Stimulated activated effector memory CD8-positive, alpha-beta T cell treated with anti-CD3 and anti-CD28 coated beads, Interleukin-12 subunit alpha, Interleukin-12 subunit beta, amount 100 ng/mL, for 72 hours (primary cell): ENCODE data around the gene LOXL1.
A peak's percentile ranks its signal among the peaks of the same experiment; 100 is the strongest.
"Not testable (repeated sequence)": the region's sequence is repeated elsewhere in the genome, so short reads cannot be mapped to it uniquely, and the experiment has no call there.

Source experiments
- ATAC-seq: fragments of 150-1000 bp; cut with Tn5 transposase; 2 replicates; pipeline ENCODE4 v1.10.0; 2021
- DNase-seq, 2 donors: peaks; one replicate each; pipeline ENCODE4 v3.0.0; 2021 to 2022; ENCODE audit warnings: low spot score in 2 of 2
- H3K27ac Mint-ChIP-seq: one replicate; pipeline ENCODE4 v1.8.0; 2022; ENCODE audit warnings: mild to moderate bottlenecking, mixed read lengths
- H3K36me3 Mint-ChIP-seq: one replicate; pipeline ENCODE4 v1.8.0; 2022; ENCODE audit warnings: mild to moderate bottlenecking, mixed read lengths
- H3K4me1 Mint-ChIP-seq: one replicate; pipeline ENCODE4 v1.8.0; 2022; ENCODE audit warnings: mixed read lengths
- H3K4me3 Mint-ChIP-seq: one replicate; pipeline ENCODE4 v1.8.0; 2022; ENCODE audit warnings: mild to moderate bottlenecking, mixed read lengths
- H3K9me3 Mint-ChIP-seq: one replicate; pipeline ENCODE4 v1.8.0; 2022; ENCODE audit warnings: mixed read lengths

Gene LOXL1

DNA sequence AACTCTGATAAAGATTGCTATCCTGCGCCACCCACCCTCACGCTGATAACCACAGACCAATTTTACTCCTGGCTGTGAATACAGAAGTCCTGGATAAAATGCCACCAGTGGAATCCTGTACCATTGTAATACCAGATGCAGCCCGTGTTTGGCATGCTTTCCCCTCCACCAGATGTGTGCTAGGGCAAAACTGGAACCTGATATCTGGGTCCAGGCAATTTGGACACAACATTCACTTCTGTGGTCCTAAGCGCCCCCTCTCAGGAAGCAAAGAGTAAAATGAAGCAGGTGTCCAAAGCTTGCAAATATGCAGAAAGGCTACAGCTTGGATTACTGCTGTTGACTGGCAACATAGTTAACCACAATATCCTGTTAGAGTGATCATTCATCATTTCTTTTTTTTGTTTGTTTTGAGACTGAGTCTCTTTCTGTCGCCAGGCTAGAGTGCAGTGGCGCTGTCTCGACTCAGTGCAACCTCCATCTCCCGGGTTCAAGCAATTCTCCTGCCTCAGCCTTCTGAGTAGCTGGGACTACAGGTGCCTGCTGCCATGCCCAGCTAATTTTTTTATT is 32.8 kb downstream of the LOXL1 start:
- H3K27ac Mint-ChIP-seq, result peak overlapping the region; percentile 76
- H3K36me3 Mint-ChIP-seq, result no peaks in the 10 kb centered on the region
- peaks cover 24% of the 10 kb centered on the region for H3K4me1 Mint-ChIP-seq
- peak overlapping the region; percentile 18 for H3K4me3 Mint-ChIP-seq
- peak; percentile 93 for ATAC-seq
- no peak for DNase-seq
- no peaks in the 10 kb centered on the region for H3K9me3 Mint-ChIP-seq

DNA sequence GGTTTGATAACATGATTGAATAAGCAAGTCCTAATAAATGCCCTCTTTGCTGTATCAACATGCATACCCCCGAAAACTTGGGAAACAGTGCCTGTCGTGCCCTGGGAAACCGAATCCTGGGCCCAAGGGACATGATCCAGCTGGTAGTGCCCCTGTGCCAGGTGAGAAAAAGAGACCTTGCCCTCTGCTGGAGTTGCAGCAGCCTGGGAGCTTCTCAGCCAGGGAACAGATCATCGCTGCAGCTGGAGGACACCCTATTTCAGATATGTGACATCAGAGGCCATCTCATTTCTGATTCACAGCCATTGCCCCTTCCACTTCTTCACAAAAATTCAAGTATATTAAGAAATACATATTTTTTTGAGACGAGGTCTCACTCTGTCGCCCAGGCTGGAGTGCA is 33.5 kb downstream of the LOXL1 start:
- Mint-ChIP-seq H3K27ac (peak overlapping the region; percentile 76), H3K9me3 (no peaks in the 10 kb centered on the region), H3K4me3 (peak overlapping the region; percentile 18), H3K4me1 (peaks cover 28% of the 10 kb centered on the region), H3K36me3 (no peaks in the 10 kb centered on the region)
- DNase-seq (no peak), ATAC-seq (no peak)

DNA sequence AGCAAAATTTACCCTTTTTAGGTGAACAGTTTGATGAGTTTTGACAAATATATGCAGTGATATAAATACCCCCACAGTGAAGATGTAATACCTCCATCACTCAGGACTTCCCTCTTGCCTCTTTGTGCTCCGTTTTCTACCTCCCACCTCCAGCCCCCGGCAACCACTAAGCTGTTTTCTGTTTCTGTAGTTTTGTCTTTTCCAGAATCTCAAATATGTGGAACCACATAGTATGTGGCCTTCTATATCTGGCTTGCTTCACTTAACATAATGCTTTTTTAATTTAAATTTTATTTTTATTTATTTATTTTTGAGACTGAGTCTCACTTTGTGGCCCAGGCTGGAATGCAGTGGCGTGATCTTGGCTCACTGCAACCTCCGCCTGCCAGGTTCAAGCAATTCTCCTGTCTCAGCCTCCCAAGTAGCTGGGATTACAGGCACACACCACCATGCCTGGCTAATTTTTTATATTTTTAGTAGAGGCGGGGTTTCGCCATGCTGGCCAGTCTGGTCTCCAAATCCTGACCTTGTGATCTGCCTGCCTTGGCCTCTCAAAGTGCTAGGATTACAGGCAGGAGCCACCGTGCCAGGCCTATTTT is 34.3 kb downstream of the LOXL1 start:
- not testable (repeated sequence) for DNase-seq, H3K27ac Mint-ChIP-seq, ATAC-seq, H3K36me3 Mint-ChIP-seq, H3K9me3 Mint-ChIP-seq, H3K4me3 Mint-ChIP-seq
- peaks cover 36% of the 10 kb centered on the region for H3K4me1 Mint-ChIP-seq

DNA sequence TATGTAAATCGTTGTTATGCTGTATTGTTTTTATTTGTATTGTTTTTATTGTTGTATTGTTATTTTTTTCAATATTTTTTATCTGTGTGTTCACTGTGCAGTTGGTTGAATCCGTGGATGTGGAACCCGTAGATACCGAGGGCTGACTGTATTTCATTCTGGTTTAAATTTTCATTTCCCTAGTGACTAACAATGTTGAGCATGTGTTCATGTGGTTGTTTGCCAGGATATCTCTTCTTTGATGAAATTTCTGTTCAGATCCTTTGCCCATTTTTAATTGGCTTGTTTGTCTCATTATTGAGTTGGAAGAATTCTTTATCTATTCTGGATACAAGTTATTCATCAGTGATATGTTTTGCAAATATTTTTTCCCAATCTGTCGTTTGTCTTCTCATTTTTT is 36.2 kb downstream of the LOXL1 start:
- no peak overlapping the region for H3K27ac Mint-ChIP-seq
- H3K36me3 Mint-ChIP-seq, result no peaks in the 10 kb centered on the region
- H3K9me3 Mint-ChIP-seq, result no peaks in the 10 kb centered on the region
- peaks cover 41% of the 10 kb centered on the region for H3K4me1 Mint-ChIP-seq
- ATAC-seq (no peak), DNase-seq (no peak)
- H3K4me3 Mint-ChIP-seq, result no peak overlapping the region

DNA sequence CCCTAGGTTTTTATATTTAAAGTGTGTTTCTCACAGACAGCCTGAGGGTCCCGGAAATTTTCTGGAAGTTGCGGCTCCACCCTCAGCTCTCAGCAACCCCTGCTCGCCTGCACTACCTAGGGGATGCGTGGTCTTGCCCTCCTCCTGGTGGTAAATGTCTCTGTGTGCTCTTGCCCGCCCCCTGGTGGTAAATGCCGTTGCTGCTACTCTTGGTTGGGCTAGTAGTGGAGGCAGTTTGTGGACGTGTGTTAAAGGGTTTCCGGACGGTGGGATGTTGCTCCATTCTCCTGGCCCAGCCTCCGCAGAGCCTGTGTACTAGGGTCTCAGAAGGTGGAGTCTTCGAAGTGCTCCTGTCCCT is 38.5 kb downstream of the LOXL1 start:
- H3K4me3 Mint-ChIP-seq, result peak overlapping the region; percentile 77
- peak overlapping the region; percentile 70 for H3K27ac Mint-ChIP-seq
- H3K36me3 Mint-ChIP-seq, result no peaks in the 10 kb centered on the region
- peak; percentile 89 for ATAC-seq
- peak; percentile 85 to 95 for DNase-seq
- H3K9me3 Mint-ChIP-seq, result no peaks in the 10 kb centered on the region
- peaks cover 25% of the 10 kb centered on the region for H3K4me1 Mint-ChIP-seq

DNA sequence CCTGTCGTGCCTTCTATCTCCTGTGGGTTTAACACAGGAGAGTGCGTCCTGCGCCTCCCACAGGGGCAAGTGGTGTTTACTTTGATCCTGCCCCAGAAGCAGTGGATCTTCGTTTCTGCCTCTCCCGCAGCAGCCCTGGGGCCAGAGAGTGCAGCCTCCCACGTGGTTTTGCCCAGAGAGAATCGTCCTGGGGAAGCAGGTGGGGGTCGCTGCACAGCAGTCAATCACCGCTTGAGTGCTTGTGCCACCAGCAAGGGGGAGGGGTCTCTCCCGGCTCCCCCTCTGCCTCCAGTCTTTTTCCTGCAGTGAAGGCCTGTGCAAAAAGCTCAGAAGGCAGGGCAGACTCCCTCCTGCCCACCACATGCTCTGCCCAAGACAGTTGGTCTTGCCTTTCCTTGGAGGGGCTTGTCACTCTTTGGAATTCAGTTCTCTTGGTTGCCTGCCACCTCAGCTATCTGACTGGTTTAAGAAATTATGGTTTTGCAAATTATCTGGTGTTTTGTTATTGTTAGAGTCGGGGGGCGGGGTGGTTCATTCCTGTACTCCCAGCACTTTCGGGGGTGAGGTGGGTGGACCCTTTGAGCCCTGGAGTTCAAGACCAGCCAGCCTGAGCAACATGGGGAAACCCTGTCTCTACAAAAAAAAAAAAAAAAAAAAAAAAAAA is 39.0 kb downstream of the LOXL1 start:
- Mint-ChIP-seq H3K36me3 (no peaks in the 10 kb centered on the region), H3K9me3 (no peaks in the 10 kb centered on the region), H3K4me3 (peak overlapping the region; percentile 77), H3K27ac (peak overlapping the region; percentile 70), H3K4me1 (peaks cover 24% of the 10 kb centered on the region)
- DNase-seq (no peak), ATAC-seq (peak; percentile 77)

DNA sequence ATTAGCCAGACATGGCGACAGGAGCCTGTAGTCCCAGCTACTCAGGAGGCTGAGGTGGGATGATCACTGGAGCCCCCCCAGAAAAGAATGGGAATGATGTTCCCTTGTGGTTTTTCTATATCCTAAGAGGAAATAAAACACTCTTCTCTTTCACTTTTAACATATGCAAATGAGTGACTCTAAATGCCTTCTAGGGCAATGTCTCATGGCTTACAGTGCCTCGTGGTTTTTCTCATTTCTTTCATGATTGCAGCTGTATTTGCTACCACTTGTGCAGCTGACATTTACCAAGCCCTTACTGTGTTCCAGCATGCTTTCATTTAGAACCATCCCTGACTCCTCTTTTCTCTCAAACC is 39.5 kb downstream of the LOXL1 start:
- no peak overlapping the region for H3K27ac Mint-ChIP-seq
- H3K36me3 Mint-ChIP-seq, result no peaks in the 10 kb centered on the region
- ATAC-seq (peak; percentile 79), DNase-seq (no peak)
- H3K4me3 Mint-ChIP-seq, result peak overlapping the region; percentile 77
- no peaks in the 10 kb centered on the region for H3K9me3 Mint-ChIP-seq
- peaks cover 24% of the 10 kb centered on the region for H3K4me1 Mint-ChIP-seq

DNA sequence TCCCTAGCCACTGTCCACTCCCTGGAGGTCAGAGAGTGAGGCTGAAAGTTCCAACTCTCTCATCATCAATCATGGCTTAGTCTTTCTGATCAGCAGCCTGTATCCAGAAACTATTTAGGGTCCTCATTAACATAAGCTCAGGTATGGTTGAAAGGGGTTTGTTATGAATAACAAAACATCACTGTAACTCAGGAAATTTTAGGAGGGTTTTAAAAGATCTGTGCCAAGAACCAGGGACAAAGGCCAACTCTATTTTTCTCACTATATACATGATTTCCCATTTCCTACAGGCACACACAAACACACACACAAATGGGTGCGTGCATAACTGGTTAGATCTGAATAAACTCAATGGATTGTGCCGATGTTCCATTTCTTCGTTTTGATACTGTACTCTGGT is 42.2 kb downstream of the LOXL1 start:
- H3K9me3 Mint-ChIP-seq, result no peaks in the 10 kb centered on the region
- no peak overlapping the region for H3K27ac Mint-ChIP-seq
- H3K36me3 Mint-ChIP-seq, result no peaks in the 10 kb centered on the region
- peaks cover 34% of the 10 kb centered on the region for H3K4me1 Mint-ChIP-seq
- ATAC-seq (no peak), DNase-seq (no peak)
- H3K4me3 Mint-ChIP-seq, result no peak overlapping the region

DNA sequence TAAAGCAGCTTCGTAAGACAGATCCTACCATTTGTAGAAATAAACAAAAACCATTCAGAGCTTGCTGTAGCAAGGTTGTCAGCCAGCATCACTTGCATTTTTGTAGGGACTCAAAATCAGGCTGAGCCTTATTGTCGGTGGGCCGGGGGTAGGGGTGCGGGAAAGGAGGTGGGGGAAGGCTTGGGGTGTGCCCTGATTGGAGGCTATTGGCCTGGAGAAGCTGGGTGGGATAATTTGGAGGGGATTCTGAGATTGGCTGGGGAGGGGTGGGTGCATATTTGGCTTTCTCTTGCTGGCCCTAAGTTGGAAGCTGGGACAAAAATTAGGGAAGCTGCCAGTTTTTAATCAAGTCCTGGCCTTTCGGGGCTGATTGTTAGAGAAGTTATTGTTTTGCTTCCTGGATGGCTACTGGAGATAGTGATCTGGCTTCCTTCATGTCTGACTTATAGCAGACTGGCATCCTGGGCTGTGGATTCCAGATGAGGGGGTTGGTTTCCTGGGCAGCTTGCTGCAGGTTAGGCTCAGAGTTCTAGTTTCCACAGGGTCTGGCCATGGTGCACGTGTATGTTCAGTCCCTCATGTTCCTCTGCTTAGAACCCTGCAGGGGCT is 43.0 kb downstream of the LOXL1 start:
- no peak for DNase-seq
- no peak for ATAC-seq
- Mint-ChIP-seq H3K4me3 (no peak overlapping the region), H3K4me1 (peaks cover 34% of the 10 kb centered on the region), H3K36me3 (no peaks in the 10 kb centered on the region), H3K9me3 (no peaks in the 10 kb centered on the region), H3K27ac (no peak overlapping the region)

DNA sequence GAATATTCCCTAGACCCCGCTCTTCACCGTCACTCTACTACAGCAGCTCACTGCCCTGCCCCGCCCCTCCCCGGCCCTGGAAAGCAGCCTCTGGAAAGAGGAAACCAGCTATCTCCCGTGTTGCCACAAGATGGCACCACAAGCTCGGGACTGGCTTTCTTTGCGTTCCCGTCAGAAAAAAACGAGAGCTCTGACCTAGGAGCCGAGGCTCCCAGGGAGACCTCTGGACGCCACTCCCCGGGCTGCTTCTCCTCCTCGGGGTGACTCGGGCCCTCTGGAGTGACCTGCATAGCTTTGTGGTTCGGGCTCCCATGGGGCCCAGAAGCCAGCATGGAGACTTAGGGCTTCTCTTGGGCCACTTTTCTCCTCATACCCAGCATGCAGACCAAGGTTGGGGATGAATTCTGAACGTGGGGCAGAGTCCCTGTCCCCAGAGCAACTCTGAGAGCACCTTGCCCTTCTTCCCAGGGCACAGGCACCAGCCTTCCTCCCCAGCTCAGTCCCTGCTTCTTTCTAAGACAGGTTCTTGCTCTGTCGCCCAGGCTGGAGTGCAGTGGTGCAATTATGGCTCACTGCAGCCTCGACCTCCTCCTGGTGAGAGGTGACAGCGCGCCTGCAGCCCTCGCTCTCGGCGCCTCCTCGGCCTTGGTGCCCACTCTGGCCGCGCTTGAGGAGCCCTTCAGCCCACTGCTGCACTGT is 46.9 kb downstream of the LOXL1 start:
- peak; percentile 68 to 85 for DNase-seq
- Mint-ChIP-seq H3K27ac (no peak overlapping the region), H3K4me1 (peaks cover 10% of the 10 kb centered on the region), H3K36me3 (no peaks in the 10 kb centered on the region), H3K9me3 (no peaks in the 10 kb centered on the region), H3K4me3 (peak overlapping the region; percentile 36)
- peak; percentile 88 for ATAC-seq

DNA sequence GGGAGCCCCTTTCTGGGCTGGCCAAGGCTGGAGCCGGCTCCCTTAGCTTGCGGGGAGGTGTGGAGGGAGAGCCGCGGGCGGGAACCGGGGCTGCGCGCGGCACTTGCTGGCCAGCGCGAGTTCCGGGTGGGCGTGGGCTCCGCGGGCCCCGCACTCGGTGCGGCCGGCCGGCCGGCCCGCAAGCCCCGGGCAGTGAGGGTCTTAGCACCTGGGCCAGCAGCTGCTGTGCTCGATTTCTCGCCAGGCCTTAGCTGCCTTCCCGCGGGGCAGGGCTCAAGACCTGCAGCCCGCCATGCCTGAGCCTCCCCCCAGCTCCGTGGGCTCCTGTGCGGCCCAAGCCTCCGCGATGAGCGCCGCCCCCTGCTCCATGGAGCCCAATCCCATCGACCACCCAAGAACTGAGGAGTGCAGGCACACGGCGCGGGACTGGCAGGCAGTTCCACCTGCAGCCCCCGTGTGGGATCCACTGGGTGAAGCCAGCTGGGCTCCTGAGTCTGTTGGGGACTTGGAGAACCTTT is 47.5 kb downstream of the LOXL1 start:
- not testable (repeated sequence) for ATAC-seq

DNA sequence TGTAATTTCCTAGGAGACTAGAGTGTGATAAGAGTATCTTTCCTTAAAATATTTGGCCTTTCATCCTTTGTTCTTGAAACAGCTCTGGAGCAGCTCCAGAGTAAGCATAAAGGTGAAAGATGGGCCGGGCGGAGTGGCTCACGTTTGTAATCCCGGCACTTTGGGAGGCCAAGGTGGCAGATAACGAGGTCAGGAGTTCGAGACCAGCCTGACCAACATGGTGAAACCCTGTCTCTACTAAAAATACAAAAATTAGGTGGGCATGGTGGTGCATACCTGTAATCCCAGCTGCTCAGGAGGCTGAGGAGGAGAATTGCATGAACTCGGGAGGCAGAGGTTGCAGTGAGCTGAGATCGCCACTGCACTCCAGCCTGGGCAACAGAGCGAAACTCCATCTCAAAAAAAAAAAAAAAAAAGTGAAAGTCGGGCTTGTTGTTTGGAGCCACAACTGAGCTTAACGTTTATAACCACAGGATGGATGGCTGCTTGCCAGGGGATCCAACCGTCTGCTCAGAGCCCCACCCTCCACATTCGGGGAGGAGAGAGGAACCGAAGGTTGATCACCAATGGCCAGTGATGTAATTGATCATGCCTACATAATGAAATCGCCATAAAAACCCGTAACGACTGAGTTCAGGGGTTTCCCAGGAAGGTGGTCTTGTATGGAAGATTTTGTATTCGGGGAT is 49.3 kb downstream of the LOXL1 start:
- not testable (repeated sequence) for DNase-seq, H3K27ac Mint-ChIP-seq, H3K9me3 Mint-ChIP-seq, H3K4me3 Mint-ChIP-seq, H3K36me3 Mint-ChIP-seq, ATAC-seq
- H3K4me1 Mint-ChIP-seq, result peaks cover 10% of the 10 kb centered on the region

More for the DNA sequence above, 47.5 kb downstream of the LOXL1 start:
- DNase-seq, H3K36me3 Mint-ChIP-seq, H3K9me3 Mint-ChIP-seq, H3K27ac Mint-ChIP-seq, H3K4me3 Mint-ChIP-seq: not testable (repeated sequence)
- peaks cover 10% of the 10 kb centered on the region for H3K4me1 Mint-ChIP-seq

DNA sequence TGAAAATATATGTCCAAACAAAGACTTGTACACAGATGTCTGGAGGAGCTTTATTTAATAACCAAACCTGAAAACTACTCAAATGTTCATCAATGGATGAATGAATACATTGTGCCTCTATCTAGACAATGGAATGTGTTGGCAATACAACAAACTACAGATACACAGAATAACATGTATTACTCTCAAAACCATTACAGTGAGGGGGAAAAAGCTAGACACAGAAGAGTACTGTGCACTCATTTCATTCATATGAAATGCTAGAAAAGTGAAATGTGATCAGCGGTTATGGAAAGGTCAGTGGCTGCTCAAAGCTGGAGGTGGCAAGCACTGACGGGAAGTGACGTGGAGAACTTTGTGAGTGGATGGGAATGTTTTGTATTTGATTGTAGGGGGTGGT is 52.6 kb downstream of the LOXL1 start:
- H3K36me3 Mint-ChIP-seq, result no peaks in the 10 kb centered on the region

DNA sequence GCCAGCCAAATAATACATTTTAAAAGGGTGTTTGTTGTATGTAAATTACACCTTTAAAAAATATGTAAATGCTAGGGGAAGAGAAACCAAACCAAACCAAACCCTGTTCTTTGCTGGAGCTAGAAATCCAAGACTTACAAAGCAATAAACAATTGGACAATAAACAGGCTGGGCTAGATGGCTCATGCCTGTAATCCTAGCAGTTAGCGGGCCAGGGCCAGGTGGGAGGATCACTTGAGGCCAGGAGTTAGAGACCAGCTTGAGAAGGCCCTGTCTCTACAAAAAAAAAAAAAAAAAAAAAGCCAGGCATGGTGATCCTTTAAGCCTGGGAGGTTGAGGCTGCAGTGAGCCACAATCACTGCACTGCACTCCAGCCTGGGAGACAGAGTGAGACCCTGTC is 53.4 kb downstream of the LOXL1 start:
- Mint-ChIP-seq H3K9me3 (no peaks in the 10 kb centered on the region), H3K27ac (no peak overlapping the region), H3K4me1 (peaks cover 13% of the 10 kb centered on the region), H3K36me3 (peaks cover 5% of the 10 kb centered on the region), H3K4me3 (no peak overlapping the region)
- no peak for ATAC-seq
- no peak for DNase-seq

More for the DNA sequence above, 52.6 kb downstream of the LOXL1 start:
- DNase-seq (no peak), ATAC-seq (no peak)
- Mint-ChIP-seq H3K27ac (no peak overlapping the region), H3K4me3 (no peak overlapping the region), H3K9me3 (no peaks in the 10 kb centered on the region), H3K4me1 (peaks cover 13% of the 10 kb centered on the region)

DNA sequence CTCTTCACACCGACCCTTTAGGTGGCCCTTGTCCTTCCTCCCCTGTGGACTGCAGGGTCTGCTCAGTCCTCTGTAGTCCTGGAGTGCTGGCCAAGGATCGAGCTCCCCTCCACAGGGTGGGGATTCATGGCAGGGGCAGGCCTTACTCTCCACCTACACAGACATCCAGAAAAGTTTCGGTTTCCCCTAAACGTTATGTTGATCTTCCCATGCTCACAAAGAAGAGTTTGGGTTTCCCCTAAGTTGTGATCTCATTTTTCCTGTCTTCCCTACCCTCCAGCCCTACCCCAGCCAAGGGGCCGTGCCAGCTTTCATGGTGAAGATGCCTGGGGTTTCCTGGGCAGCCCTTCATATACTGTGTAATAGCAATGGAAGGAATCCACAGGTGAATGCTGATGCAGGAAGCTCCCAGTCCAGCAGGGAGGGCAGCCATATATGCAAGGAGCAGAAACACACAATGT is 55.5 kb downstream of the LOXL1 start:
- ATAC-seq (peak; percentile 22), DNase-seq (no peak)
- no peaks in the 10 kb centered on the region for H3K9me3 Mint-ChIP-seq
- peaks cover 5% of the 10 kb centered on the region for H3K36me3 Mint-ChIP-seq
- peak overlapping the region; percentile 19 for H3K4me3 Mint-ChIP-seq
- peaks cover 13% of the 10 kb centered on the region for H3K4me1 Mint-ChIP-seq
- H3K27ac Mint-ChIP-seq, result peak overlapping the region; percentile 86
